Measurements from ENCODE around the gene VASN. TPM values are rescaled to one million over a fixed set of nuclear protein-coding genes. Genes with fewer than 3 reads are reported as not detected.

The VASN gene
- total and polyA plus RNA-seq, 10 of the 15 experiments (the other 5 are each of a cell fraction or from before 2014, with no cell fraction given), result 0.02 to 0.19 (median 0.14) TPM; not detected in 6

- CTCF ChIA-PET, result interaction anchor here (0.5 to 3.9 kb wide), 14 partner anchors 9 to 150 kb away, joined by 3 to 30 read pairs (median 8); partner anchors contain the start of genes CORO7 and PAM16
These were observed 32.8 kb downstream of the VASN start for GRCh38 chr16:4404247-4404966.

More at GRCh38 chr16:4404247-4404966, 32.8 kb downstream of the VASN start:
- TF ChIP-seq RUNX3 (IDR thresholded peaks at IDR 0.05; ENCODE audit: low read length) (peak; percentile 35; the same call in 1 of the 2 replicates), CTCF (IDR thresholded peaks at IDR 0.05 in 2 of 3, conservative IDR thresholded peaks at IDR 0.05 in 1 of 3; ENCODE audit: control insufficient read depth in 2 of 3, extremely low read depth in 1 of 3, insufficient read depth in 1 of 3, low read depth in 3 of 3, low read length in 3 of 3) (peak; percentile 26 to 64 (median 55); a peak in 5 of 6 replicates), BCLAF1 (IDR thresholded peaks at IDR 0.05) (no peak), RB1 (IDR thresholded peaks at IDR 0.05; ENCODE audit: borderline replicate concordance) (no peak), POLR2AphosphoS5 (IDR thresholded peaks at IDR 0.05; ENCODE audit: low read length) (peak; percentile 45; the same call in 1 of the 2 replicates), RAD21 (IDR thresholded peaks at IDR 0.05; ENCODE audit: insufficient read depth, low read depth, low read length) (0 out of 2 replicates have a peak, but pooled peaks have one; percentile 5)
- TSS peak; percentile 30 for BruUV-seq (replicated peaks)
- in situ Hi-C loops (cut with MboI), result no loop called here
- ChIA-PET POLR2A (no interaction called here), SMC1A (ENCODE audit: uncharacterized antibody, unreplicated experiment) (interaction anchor here (1.2 to 2.3 kb wide), 2 partner anchors 46 to 95 kb away, joined by 3 to 11 read pairs; no protein-coding TSS in a partner anchor), RAD21 (ENCODE audit: unreplicated experiment) (interaction anchor here (2.1 to 2.7 kb wide), 3 partner anchors 10 to 115 kb away, joined by 9 to 11 read pairs (median 11); no protein-coding TSS in a partner anchor)
- FAIRE-seq (no peak), ATAC-seq (peak; percentile 54), DNase-seq (ENCODE audit: low read depth, low spot score) (no peak)
- Histone ChIP-seq H3K36me3 (ENCODE audit: control insufficient read depth in 2 of 2, insufficient read depth in 2 of 2, low read length in 1 of 2) (peaks cover 24 to 33% of the 10 kb centered on the region in 2 experiments; a peak in 3 of 4 replicates), H3K4me1 (ENCODE audit: control insufficient read depth, insufficient read depth, low read length) (no peaks in the 10 kb centered on the region), H3K27ac (ENCODE audit: control insufficient read depth, insufficient read depth) (no peak overlapping the region), H3K9me3 (replicated peaks; ENCODE audit: control insufficient read depth, insufficient read depth, low read length) (no peaks in the 10 kb centered on the region), H2AFZ (ENCODE audit: control insufficient read depth, low read depth, low read length) (no peak overlapping the region), H4K20me1 (ENCODE audit: control insufficient read depth, insufficient read depth) (no peaks in the 10 kb centered on the region), H3K27me3 (replicated peaks in 1 of 2; ENCODE audit: control insufficient read depth in 2 of 2, insufficient read depth in 2 of 2, low read length in 1 of 2) (no peaks in the 10 kb centered on the region), H3K4me3 (no peak overlapping the region), H3K79me2 (ENCODE audit: control insufficient read depth, insufficient read depth, low read length) (no peaks in the 10 kb centered on the region), H3K9ac (ENCODE audit: control insufficient read depth, insufficient read depth, low read length) (no peak overlapping the region), H3K4me2 (ENCODE audit: control insufficient read depth, insufficient read depth) (no peak overlapping the region)
- intact Hi-C loops (cut with micrococcal nuclease; ENCODE audit: unreplicated experiment), result loop anchor here (5.0 kb wide), 1 partner anchor 97 kb away; no protein-coding TSS in a partner anchor
- WGBS (ENCODE audit: insufficient coverage, insufficient replicate concordance, low lambda C conversion rate, missing lambda C conversion rate), result 78% methylated on average over 20 of the region's 20 CpGs

Measured in GM12878 (cell line).